ENCODE data around the gene WDR62.

WDR62 gene

GRCh38 chr19:36082916-36083315 lies 28.2 kb downstream of the WDR62 start:
- no peak for DNase-seq

- DNase-seq, result no peak
Measured at GRCh38 chr19:36084231-36085009, 29.7 kb downstream of the WDR62 start.

- no peak for DNase-seq
Measured at GRCh38 chr19:36086326-36086725, 31.6 kb downstream of the WDR62 start.

- DNase-seq, result no peak
Measured at GRCh38 chr19:36089847-36090246, 35.1 kb downstream of the WDR62 start.

GRCh38 chr19:36090910-36091695 lies 36.4 kb downstream of the WDR62 start:
- no peak for DNase-seq

GRCh38 chr19:36092566-36092965 lies 37.9 kb downstream of the WDR62 start:
- no peak for DNase-seq

GRCh38 chr19:36093146-36093662 lies 38.5 kb downstream of the WDR62 start:
- DNase-seq, result no peak

- DNase-seq, result no peak
Measured at GRCh38 chr19:36093687-36094086, 39.0 kb downstream of the WDR62 start.

- no peak for DNase-seq
Measured at GRCh38 chr19:36097036-36097435, 42.3 kb downstream of the WDR62 start.

- no peak for DNase-seq
Measured at GRCh38 chr19:36099166-36099785, 44.6 kb downstream of the WDR62 start.

- no peak for DNase-seq
Measured at GRCh38 chr19:36100476-36100875, 45.8 kb downstream of the WDR62 start.

GRCh38 chr19:36101550-36102327 lies 47.0 kb downstream of the WDR62 start:
- no peak for DNase-seq

- no peak for DNase-seq
Measured at GRCh38 chr19:36103040-36103626, 48.4 kb downstream of the WDR62 start.

GRCh38 chr19:36103842-36104552 lies 49.3 kb downstream of the WDR62 start:
- DNase-seq, result no peak

- DNase-seq, result no peak
Measured at GRCh38 chr19:36106441-36106840, 51.7 kb downstream of the WDR62 start.

- DNase-seq, result no peak
Measured at GRCh38 chr19:36106991-36107390, 52.3 kb downstream of the WDR62 start.

- DNase-seq, result no peak
Measured at GRCh38 chr19:36108684-36109083, 54.0 kb downstream of the WDR62 start.

- no peak for DNase-seq
Measured at GRCh38 chr19:36110487-36111199, 55.9 kb downstream of the WDR62 start, which contains the start of gene OVOL3. Gene OVOL3, plus strand, starts transcription at chr19:36111143. Its CDS starts 60 bp downstream, at chr19:36111203.

- DNase-seq, result no peak
Measured at GRCh38 chr19:36111200-36111539, 56.5 kb downstream of the WDR62 start.

GRCh38 chr19:36112678-36113077 lies 58.0 kb downstream of the WDR62 start:
- DNase-seq, result no peak

- DNase-seq, result no peak
Measured at GRCh38 chr19:36113425-36113824, 58.7 kb downstream of the WDR62 start.
